ENCODE measurements around the gene HPSE.

HPSE gene

DNA sequence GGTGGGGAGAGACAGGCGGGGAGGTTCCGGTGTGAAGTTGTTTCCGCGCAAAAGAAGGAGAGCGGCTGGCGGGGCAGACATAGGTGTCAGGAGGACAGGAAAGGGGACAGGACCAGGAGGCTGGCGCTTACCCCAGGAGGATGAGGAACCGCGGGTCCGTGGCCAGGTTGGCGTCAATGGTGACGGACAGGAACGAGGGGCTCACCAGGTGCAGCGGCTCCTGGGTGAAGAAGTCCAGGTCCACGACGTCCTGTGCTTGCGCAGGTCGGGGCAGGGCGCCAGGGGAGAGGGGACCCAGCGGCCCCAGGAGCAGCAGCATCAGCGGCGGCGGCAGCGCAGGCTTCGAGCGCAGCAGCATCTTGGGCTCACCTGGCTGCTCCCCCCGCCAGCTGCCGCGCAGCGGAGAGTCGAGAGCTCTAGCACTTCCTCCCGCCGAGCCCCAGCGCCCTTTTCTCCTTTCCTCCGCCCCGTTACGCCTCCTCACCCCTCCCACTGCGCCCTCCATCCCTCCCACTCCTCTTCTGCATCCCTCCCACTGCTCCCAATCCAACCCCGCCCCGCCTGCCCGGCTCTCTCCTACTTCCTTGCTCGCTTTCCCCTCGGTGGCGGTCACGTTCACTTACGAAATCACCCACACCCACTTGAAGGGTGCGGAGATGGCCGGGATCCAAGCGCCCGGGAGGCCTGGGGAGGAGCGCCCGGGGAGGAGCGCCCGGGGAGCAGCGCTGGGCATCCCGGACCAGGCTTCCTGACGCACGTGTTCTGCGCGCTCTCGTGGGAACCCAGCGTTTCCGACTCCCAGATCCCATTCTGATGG lies at the start of gene HPSE:
Gene HPSE (minus strand): TSS at position 424 of the 817 bp plus-strand sequence. CDS start 66 bp downstream, at position 358.
- DNase-seq, result peak; percentile 70 to 71

DNA sequence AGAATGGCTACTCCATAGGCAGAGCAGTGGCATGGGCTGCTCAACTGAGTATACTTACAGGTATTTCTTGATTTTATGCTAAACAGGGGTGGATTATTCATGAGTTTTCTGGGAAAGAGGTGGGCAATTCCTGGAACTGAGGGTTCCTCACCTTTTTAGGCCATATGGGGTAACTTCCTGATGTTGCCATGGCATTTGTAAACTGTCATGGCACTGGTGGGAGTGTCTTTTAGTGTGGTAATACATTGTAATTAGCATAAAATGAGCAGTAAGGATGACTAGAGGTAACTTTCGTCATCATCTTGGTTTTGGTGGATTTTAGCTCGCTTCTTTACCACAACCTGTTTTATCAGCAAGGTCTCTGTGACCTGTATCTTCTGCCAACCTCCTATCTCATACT lies 48.2 kb upstream of the HPSE start:
- DNase-seq, result no peak

DNA sequence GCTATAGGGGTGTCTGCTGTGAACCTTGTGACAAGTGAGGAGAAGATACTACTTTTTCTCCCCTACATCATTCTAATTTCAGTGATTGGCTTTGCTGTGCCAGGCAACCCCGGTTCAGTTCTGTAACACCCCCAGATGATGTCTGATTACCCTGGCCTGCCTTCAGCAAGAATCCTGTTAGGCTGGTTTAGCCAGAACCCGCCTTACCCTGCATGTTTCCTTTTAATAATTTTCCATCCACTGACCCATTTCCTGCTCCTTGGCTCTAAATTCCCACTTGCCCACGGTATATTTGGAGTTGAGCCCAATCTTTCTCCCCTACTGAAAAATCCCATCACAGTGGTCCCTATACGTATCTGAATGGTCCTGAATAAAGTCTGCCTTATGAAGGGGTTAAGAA lies 46.5 kb upstream of the HPSE start:
- DNase-seq, result no peak

DNA sequence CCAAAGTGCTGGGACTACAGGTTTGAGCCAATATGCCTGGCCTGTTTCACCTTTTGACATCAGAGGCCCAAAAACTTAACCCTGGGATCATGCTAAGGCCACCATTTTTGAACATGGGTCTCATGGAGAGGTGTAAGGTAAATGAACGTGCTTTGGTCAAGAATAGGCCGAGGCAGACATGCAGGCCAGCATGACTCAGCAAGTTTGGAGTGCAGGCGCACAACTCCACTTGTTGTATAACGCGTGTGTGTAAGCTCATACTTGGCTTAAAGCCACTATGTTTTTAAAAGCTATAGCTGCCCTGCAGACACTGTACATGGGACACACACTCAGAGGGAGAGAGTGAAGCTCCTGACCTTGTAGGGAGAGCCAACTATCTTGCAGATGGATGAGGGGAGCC lies 43.8 kb upstream of the HPSE start:
- peak in 1 of 2 donors; percentile 22 for DNase-seq

DNA sequence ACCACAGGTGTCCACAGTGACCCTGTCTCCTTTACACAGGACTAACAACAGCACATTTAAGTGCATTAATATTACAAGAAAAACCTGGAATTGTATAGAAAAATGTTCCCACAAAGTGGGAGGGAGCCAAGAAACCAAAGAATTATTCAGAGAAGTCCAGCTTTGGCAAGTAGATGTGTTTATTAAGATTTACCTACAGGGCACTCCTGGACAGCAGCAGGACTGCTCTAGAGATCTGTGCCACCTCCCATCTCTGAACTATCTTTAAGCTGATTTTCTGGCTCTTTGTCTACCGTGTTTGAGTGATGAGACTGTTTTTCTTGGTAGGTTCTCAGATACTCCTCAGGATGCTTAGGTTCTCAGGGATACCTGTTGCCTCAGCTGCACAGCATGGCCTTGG lies 38.3 kb upstream of the HPSE start:
- no peak for DNase-seq

DNA sequence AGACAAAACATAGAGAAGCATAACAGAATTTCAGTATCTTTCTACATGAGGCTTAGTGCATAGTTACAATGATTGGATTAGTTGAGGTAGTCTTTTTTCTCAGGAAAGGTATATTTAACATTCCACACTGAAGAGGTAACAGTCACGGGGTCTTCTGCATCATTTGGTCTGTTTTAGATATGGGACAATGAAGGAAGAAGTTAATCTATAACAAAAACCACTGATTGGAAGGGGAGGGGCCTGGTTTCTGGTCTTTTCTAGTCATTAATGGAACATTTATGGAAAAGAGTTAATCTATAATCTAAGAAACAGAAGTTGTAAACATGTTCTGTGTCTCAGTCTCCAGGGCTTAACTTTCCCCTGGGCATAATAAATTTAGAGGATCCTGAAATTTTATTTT lies 37.3 kb upstream of the HPSE start:
- no peak for DNase-seq

DNA sequence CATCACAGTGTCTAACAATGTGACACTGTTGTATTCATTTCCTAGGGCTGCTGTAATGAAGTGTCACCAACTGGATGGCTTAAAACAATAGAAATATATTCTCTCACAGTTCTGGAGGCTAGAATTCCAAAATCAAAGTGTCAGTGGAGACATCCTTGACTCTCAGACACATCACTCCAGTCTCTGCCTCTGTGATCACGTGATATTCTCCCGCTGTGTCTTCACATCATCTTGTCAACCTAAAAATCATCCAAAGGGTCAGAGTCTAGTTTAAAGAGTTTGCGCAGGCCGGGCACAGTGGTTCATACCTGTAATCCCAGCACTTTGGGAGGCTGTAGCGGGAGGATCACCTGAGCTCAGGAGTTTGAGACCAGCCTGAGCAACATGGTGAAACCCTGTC lies 36.6 kb upstream of the HPSE start:
- no peak for DNase-seq

DNA sequence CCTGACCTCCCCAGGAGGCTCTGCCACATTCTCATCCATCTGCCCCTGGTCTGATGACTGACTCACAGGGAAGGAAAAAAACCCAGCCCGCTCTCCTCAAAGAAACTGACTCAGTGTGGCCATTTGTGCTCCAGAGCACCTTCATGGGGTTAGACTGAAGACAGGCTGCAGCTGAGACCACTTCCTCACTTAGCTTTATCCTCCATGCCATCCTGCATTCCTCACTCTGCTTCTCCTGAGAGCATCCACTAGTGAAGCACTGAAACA lies 35.9 kb upstream of the HPSE start:
- no peak for DNase-seq

DNA sequence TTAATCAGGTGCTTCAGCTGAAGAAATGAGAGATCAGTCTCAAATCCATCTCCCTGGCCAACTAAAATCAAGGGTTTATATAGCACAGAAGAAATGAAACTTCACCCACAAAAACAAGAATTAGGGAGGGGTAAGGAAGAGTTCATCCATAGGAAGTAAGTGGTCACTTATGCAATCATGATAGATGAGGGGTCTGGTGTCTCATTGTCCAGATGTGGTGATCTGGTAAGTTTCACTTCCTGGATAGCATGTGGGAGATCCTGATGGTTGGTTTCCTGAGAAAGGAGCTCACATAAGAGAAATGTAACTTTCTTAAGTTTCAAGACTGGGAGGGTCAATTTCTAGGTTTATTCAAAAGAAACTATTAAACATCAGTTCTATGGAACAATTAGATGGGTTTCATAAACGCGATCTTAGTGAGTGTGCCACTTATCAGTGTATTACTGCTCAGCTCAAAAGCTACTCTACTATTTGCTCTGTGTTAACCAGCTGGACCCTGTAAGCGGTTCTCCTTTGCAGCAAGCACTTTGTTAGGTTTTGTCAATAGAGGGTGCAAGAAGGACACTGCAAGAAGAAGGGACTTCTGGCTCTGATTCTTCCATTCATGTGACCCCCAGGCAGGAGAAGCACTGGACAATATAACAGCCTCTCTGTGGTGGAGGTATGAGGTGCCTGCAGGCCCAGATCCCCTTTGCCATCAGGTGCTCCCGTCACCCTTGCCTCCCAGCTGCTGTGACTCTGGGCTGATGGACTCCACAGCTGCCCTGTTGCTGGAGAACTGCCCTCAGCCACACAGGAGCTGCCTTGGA lies 35.4 kb upstream of the HPSE start:
- no peak for DNase-seq

DNA sequence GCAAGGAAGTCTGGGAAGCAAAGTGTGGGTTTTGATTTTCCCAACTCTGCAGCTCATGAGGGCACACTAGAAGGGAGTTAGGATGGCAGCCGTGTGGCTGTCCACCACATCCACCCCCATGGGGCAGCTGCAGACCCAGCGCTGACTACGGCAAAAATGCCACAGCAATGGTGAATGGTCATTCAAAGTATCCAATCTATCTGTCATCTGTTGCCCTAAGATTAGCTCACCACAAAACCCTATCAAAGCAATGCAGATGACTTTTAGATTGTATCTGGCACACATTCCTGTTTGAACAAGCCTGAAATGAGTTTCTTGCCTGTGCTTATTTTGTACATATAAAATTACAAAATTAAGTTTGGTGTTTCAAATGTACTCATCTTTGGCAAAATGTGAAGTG lies 29.7 kb upstream of the HPSE start:
- DNase-seq, result no peak

DNA sequence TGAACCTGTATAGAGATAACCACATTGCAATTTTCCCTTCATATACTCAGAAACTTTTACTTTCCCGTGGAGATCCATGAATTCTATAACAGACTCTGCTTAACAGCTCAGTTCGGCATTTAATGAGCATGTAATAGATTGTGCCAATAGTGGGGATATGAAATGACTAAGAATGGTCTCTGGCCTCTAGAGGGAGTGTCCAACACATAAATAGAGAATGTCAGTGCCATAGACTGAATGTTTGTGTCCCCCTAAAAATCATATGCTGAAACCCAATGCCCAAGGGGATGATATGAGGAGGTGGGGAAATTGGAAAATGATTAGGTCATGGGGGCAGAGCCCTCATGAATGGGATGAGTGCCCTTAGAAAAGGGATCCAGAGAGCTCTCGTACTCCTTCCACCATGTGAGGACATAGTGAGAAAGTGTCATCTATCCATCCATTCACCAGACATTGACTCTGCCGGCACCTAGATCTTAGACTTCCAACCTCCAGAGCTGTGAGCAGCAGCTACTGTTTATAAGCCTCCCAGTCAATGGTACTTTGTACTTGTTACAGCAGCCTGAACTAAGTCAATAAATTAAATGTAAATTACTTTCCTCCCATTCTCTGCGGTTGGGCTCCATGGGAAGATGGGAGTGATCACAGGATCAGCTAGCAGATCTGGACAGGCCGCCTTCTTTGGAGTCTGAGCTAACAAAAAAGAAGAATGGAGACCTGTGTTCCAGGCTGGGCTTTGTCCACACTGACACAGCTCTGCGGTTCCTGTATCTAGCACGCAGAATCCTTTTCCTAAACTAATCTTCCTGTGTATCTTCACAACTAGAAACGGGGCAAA lies 28.1 kb upstream of the HPSE start:
- DNase-seq, result no peak

DNA sequence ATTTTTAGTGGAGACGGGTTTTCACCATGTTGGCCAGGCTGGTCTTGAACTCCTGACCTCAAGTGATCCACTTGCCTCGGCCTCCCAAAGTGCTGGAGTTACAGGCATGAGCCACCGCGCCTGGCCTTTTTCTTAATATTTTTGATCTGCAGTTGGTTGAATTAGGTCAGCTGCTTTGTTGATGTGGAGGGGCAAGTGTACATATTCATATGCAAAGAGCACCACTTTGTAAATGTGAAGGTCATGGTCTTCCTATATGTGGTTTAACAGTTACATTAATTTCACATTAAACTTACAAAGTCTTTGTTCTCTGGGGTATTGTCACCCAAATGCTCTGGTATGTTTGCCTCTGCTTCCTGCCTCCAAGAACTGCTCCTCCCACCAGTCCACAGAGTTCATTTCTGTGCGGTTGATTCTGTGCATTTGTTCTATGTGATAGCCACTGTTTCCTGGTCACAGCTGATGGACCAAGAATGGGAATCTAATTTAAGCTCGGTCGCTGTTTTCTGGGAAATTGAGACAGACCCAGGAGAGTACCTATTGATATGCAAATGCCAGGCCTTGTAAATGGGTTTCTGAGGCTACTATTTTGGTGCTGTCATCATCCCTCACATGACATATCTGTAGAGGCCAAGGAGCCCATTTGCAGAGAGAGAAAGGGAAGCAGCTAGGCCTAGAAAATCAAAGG lies 26.9 kb upstream of the HPSE start:
- no peak for DNase-seq

DNA sequence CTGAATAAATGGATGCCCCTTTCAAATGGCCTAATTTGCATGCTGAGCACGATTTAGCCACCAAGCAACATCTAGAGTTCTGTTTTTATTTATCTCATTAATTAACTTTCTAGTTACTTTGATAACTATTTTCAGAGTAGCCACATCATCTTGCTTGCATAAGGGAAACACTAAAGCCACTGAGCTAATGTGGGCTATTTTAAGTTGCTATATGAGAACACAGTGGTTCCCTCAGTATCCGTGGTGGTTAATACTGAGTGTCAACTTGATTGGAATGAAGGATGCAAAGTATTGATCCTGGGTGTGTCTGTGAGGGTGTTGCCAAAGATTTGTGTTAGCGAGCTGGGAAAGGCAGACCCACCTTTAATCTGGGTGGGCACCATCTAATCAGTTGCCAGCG lies 25.4 kb upstream of the HPSE start:
- DNase-seq, result no peak

DNA sequence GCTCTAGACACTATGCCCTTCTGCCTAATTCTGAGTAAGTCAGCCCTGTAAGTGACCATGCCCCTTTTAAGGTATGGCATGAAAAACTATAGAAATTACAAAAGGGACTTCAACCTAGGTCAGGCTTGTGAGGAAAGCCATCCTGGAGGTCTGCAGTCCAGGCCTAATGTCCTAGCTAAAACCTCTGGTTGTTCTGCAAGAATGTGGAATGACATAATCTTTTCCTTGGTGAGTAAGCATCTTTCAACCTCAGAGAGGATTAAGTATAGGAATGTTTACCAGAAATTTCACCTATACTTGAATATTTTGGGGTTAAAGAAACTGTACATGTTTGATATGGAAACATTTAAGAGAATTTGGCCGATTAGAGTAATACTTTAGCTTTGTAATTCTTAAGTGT lies 23.8 kb upstream of the HPSE start:
- no peak for DNase-seq

DNA sequence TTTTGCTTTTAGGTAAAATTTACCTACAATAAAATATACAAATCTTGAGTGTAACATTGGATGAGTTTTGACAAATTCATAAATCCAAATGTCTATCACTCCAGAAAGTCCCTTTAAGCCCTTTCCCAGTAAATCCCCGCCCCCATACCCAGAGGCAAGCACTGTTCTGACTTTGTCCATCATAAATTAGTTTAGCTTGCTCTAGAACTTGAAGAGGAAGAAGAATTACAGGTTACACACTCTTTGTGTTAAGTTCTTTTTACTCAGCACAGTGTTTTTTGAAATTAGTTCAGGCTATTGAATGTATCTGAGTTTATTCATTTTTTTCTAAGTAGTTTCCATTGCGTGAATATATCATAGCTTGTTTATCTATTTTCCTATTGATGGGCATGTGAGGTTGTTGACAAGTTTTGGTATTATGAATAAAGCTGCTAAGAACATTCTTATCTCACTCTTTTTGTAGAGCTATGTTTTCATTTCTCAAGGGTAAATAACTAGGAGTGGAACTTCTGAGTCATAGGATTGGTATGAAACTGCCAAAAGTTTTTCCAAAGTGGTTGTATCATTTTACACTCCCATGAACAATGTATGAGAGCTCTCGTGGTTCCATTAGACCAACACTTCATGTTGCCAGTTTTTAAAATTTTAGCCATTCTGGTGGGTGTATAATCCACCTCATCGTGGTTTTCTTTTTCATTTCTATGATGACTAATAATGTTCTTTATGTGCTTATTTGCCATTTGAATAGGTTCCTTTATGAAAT lies 22.4 kb upstream of the HPSE start:
- DNase-seq, result no peak

DNA sequence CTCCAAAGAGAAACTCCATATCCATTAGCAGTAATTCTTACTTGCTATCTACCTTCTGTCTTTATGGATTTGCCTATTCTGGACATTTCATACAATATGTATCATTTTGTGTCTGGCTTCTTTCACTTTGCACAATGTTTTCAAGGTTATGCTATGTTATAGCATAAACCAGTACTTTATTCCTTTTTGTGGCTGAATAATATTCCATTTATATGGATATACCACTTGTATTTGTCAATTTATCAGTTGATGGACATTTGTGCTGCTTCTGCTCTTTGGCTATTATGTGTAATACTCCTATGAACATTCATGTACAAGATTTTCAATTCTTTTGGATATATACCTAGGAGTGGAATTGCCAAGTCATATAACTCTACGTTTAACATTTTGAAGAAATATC lies 18.9 kb upstream of the HPSE start:
- no peak for DNase-seq

DNA sequence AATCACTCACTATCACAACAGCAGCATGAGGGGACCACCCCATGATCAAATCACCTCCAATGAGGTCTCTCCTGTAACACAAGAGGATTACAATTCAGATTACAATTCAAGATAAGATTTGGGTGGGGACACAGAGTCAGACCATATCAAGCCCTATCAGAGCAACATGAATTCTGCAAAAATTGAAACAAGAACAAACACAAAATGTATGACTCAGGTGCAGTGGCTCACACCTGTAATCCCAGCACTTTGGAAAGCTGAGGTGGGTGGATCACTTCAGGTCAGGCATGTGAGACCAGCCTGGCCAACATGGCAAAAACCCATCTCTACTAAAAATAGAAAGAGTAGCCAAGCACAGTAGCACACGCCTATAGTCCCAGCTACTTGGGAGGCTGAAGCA lies 13.4 kb upstream of the HPSE start:
- DNase-seq, result no peak

DNA sequence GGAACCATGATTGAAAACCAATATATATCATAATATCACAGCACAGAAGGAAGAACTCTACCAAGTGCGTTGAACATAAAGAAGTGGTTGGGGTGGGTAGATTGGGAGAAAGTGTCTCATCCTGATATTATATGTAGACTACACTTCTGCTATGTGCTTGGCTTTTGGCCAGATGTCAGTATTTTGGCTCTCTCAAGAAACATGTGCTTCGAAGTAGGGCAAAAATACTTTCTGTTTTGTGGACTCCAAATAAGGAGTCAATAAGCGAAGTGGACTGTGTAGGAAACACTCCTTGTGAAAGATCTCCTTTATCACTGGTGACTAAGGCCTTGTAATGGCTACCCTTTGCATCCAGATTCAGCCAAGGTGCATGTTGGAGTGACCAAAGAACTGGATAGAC lies 7.8 kb upstream of the HPSE start:
- no peak for DNase-seq

DNA sequence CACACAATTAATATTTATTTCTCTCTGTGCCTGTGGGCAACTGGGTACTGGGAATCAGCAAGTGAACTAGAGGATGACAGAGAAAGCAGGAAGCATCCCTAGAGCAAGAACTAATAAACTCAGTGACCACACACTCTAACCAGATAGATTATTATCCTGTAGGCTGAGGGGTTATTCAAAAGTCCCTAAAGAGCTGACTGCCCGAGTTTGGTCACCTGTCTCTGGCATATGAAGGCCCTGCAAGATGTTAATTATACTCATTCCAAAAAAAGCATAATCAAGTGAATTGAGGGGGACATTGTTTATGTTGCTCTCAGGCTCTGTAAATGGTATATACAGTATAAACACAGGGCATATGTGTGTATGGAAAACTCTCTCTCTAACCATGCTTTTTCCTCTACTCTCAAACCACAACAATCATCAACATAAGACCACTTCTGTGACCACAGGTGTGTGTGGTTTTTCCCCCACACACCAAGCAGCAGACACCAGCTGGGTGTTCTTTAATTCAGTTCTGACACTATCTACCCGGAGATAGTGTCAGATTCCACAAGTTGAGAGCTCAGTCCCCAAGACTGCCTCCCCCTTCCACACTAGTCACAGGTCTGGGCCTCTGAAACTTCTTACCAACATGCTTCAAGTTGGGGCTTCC lies 6.2 kb upstream of the HPSE start:
- DNase-seq, result peak; percentile 20 to 36

DNA sequence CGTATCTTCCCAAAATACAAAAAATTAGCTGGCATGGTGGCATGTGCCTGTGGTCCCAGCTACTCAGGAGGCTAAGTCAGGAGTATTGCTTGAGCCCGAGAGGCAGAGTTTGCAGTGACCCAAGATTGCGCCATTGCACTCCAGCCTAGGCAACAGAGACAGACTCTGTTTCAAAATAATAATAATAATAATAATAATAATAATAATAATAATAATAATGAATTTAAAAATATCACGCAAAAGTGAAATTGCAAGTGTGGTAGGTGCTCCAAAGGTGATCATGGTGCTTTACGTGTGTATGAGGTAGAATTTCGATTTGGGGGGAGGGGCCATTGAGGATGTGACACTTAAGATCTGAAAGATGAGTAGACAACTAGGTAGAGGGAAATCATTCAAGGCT lies 4.9 kb upstream of the HPSE start:
- DNase-seq, result no peak

DNA sequence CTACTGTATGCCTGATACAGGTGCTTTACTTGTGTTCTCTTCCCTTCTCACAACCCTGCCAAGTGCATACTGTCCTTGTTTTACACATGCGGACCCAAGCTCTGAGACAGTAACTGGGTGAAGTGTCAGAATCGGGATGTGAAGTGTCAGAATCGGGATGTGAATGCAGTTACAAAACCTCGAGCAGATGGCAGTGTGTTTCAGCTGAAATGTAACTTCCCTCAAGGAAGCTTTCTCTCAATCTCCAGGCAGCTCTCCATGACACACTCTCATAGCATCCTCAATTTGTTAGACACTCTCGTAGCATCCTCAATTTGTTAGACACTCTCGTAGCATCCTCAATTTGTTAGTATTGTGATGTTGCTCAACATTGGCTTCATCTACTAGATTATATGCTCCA lies 1.1 kb upstream of the HPSE start:
- DNase-seq, result no peak

DNA sequence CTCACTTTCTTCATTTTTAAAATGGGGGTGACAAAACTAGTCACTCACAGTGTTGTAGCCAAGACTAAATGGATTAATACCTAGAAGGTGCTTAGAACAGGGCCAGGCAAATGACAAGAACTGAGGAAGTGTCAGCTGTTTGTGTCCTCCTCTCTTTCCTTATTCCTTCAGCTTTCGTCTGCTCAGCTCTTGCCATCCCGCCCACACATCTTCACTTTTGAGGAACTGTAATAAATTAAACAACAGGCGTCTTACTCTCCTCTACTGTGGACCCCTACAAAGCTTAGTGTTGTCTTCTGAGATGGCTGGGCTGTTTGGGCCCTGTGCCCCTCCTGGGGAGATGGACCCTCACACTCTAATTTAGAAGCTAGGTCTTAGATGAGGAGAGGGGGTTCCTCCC lies 2.7 kb downstream of the HPSE start:
- no peak for DNase-seq
